ENCODE measurements around the gene NEK6.
A peak's percentile ranks its signal among the peaks of the same experiment; 100 is the strongest.

DNA sequence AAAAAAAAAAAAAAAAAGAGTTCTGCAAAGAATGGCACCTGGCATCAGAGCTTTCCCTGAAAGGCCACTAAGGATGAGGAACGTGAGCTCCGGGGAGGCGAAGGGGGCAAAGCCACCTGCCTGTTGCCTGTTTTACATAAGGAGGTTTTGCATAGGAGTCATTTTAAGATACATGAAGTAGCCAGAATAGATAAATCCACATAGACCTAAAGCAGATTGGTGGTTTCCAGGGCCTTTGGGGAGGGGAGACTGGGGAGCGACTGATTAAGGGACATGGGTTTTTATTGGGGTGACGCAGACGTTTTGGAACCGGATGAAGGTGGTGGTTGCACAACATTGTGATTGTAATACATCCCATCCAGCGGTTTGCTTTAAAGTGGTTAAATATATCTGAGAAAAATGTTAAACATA is 7.1 kb downstream of the NEK6 start:
- TF ChIP-seq, protein P1, sequence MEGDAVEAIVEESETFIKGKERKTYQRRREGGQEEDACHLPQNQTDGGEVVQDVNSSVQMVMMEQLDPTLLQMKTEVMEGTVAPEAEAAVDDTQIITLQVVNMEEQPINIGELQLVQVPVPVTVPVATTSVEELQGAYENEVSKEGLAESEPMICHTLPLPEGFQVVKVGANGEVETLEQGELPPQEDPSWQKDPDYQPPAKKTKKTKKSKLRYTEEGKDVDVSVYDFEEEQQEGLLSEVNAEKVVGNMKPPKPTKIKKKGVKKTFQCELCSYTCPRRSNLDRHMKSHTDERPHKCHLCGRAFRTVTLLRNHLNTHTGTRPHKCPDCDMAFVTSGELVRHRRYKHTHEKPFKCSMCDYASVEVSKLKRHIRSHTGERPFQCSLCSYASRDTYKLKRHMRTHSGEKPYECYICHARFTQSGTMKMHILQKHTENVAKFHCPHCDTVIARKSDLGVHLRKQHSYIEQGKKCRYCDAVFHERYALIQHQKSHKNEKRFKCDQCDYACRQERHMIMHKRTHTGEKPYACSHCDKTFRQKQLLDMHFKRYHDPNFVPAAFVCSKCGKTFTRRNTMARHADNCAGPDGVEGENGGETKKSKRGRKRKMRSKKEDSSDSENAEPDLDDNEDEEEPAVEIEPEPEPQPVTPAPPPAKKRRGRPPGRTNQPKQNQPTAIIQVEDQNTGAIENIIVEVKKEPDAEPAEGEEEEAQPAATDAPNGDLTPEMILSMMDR (IDR thresholded peaks at IDR 0.05; ENCODE audit: low read depth, low read length, poor library complexity, severe bottlenecking), result peak; percentile 11
- TF ChIP-seq EZH2phosphoT487 (IDR thresholded peaks at IDR 0.05; ENCODE audit: borderline replicate concordance, low read length), result no peak
